ES-I3 (cell line): ENCODE measurements around the gene MAN2C1.
"Not testable (repeated sequence)": the region's sequence is repeated elsewhere in the genome, so short reads cannot be mapped to it uniquely, and the experiment has no call there.

Experiments used
- H3K36me3 ChIP-seq: 2 replicates; pipeline ENCODE4 v1.6.1; 2013; ENCODE audit warnings: mild to moderate bottlenecking, low read length, control low read depth, moderate library complexity; ENCODE audit not compliant: insufficient read depth
- H3K4me1 ChIP-seq: 2 replicates; pipeline ENCODE4 v1.6.1; 2013; ENCODE audit warnings: mild to moderate bottlenecking, control low read depth, low read length; ENCODE audit not compliant: insufficient read depth
- H3K9ac ChIP-seq: 2 replicates; pipeline ENCODE4 v1.6.1; 2013; ENCODE audit warnings: low read depth, mild to moderate bottlenecking, low read length, moderate library complexity
- H3K9me3 ChIP-seq: 2 replicates; pipeline ENCODE4 v1.6.1; 2013; ENCODE audit warnings: mild to moderate bottlenecking, low read length, moderate library complexity; ENCODE audit not compliant: control insufficient read depth, insufficient read depth

The MAN2C1 gene

GRCh38 chr15:75319231-75319897 is 49.0 kb downstream of the MAN2C1 start:
- H3K36me3 ChIP-seq, H3K9ac ChIP-seq, H3K4me1 ChIP-seq, H3K9me3 ChIP-seq: not testable (repeated sequence)

GRCh38 chr15:75314552-75315290 is 53.7 kb downstream of the MAN2C1 start:
- H3K9ac ChIP-seq, result no peak overlapping the region
- H3K36me3 ChIP-seq, result no peaks in the 10 kb centered on the region
- no peaks in the 10 kb centered on the region for H3K9me3 ChIP-seq
- H3K4me1 ChIP-seq, result no peaks in the 10 kb centered on the region

DNA sequence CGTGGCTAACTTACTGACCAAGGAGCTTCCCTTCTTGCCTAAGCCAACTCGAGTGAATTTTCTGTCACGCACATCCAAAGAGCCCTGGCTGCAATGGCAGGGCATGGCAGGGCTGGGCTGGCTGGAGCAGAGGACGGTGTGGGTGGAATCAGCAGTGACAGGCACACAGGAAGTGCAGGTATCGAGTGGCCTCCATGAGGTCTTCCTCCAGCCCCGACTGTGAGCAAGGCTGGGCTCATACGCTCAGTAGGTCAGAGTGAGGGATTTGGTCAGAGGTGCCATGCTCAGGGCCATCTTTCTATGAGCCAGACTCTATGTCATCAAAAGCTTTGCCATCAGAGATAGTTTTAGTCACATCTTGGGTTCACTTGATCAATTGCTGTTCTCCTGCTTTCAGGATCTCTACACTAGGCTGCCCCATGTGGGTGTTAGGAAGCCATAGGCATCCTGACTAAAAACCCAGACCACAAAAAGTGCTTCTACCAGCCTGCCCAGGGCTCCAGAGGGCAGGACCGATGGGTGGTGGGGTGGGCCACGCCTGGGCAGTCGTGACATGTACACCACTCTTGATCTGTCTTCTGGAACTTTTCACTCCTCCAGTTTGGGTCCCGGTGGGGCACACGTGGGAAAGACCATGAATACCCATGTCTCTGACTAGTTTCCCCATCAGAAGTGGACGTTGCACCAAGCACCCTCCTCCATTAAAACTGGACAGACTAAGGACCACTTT is 55.1 kb downstream of the MAN2C1 start:
- Histone ChIP-seq H3K9ac (no peak overlapping the region), H3K36me3 (no peaks in the 10 kb centered on the region), H3K4me1 (no peaks in the 10 kb centered on the region), H3K9me3 (no peaks in the 10 kb centered on the region)

- H3K9me3 ChIP-seq, H3K36me3 ChIP-seq, H3K9ac ChIP-seq, H3K4me1 ChIP-seq: not testable (repeated sequence)
Observed at GRCh38 chr15:75312548-75312947, 55.9 kb downstream of the MAN2C1 start.

DNA sequence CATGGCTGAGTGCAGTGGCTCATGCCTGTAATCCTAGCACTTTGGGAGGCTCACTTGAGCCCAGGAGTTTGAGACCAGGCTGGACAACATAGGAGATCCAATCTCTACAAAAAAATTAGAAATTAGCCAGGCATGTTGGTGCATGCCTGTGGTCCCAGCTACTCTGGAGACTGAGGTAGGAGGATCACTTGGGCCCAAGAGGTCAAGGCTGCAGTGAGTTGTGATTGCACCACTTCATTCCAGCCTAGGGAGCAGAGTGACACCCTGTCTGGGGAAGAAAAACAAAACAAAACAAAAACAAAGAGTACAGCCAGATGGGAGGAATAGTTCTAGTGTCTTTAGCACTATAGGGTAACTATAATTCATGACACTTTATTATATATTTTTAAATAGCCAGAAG is 58.7 kb downstream of the MAN2C1 start:
- Histone ChIP-seq H3K36me3 (no peaks in the 10 kb centered on the region), H3K9me3 (no peaks in the 10 kb centered on the region), H3K4me1 (peaks cover 3% of the 10 kb centered on the region; the same call in 1 of the 2 replicates), H3K9ac (no peak overlapping the region)

- H3K4me1 ChIP-seq, result peaks cover 3% of the 10 kb centered on the region; the same call in 1 of the 2 replicates
- H3K9me3 ChIP-seq, result no peaks in the 10 kb centered on the region
- H3K36me3 ChIP-seq, result no peaks in the 10 kb centered on the region
- H3K9ac ChIP-seq, result no peak overlapping the region
Observed at GRCh38 chr15:75307778-75308390, 60.5 kb downstream of the MAN2C1 start.

DNA sequence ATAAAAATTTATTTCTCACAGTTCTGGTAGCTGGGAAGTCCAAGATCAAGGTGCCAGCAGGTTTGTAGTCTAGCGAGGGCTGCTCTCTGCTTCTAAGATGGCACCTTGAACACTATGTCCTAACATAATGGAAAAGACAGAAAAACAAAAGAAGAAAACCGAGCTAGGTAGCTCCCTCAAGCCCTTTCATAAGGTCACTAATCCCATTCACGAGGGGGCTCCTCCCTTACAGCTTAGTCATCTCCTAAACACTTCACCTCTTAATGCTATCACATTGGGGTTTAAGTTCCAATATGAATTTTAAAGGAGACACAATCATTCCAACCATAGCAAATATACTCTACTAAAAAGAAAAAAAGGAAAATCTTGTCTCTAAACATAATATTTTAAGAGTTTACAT is 62.2 kb downstream of the MAN2C1 start:
- H3K4me1 ChIP-seq, result peaks cover 3% of the 10 kb centered on the region; the same call in 1 of the 2 replicates
- no peaks in the 10 kb centered on the region for H3K36me3 ChIP-seq
- no peaks in the 10 kb centered on the region for H3K9me3 ChIP-seq
- H3K9ac ChIP-seq, result no peak overlapping the region
